Tibial nerve (tissue), 3 donors: ENCODE data around the gene CABLES1.

Source experiments
- CTCF ChIP-seq, 5 experiments: fragments of 200-600 bp in 3 of 5; fragments of 450-650 bp in 2 of 5; sonication (generic) in 3 of 5; IDR thresholded peaks; one replicate each; pipeline ENCODE4 v1.5.1; 2016 to 2019; ENCODE audit warnings: antibody characterized with exemption in 5 of 5, mild to moderate bottlenecking in 3 of 5, moderate library complexity in 2 of 5
- POLR2A ChIP-seq, 2 donors: fragments of 450-650 bp; IDR thresholded peaks; one replicate each; pipeline ENCODE4 v1.6.1; 2017; ENCODE audit warnings: antibody characterized with exemption in 2 of 2, mild to moderate bottlenecking in 2 of 2, moderate library complexity in 2 of 2

DNA sequence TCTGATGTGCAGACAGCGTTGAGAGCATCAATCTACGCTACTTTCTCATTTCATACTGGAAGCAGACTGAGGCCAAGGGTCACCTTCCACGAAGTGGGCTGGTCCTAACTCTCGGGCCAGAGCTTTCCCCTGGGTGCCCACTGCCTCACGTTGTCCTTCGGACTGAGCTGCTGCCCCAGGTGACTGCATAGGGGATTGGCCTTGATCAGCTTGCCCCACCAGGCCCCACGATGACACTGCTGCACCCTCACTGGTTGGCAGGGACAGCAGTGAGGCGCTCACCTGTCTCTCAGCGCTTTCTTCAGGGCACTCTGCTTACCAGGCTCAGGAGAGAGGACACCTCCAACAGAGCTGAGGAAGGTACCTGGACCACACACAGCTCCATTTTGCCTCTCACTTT lies 47.3 kb downstream of the CABLES1 start:
- TF ChIP-seq CTCF (IDR thresholded peaks at IDR 0.05) (no peak), POLR2A (IDR thresholded peaks at IDR 0.05) (no peak)
